HepG2 (cell line): Measurements from ENCODE around the gene SMIM22. TPM values are rescaled to one million over a fixed set of nuclear protein-coding genes. Genes with fewer than 3 reads are reported as not detected.

Source experiments
- ATAC-seq: fragments of 200-7000 bp; cut with Tn5 transposase; 3 replicates; pipeline ENCODE4 v1.9.1; 2020; ENCODE audit warnings: mild to moderate bottlenecking, moderate library complexity
- BruUV-seq: library from RNA; stranded (reverse); fragments of 400-500 nt; replicated peaks from 2 replicates; lab custom pipeline; 2021; lab: Mats Ljungman, UMichigan
- CTCF ChIA-PET: fragments of 300-600 bp; formaldehyde crosslinking; extraction: SDS; loops from one replicate; lab custom pipeline; 2021; ENCODE audit warnings: low total read pairs, inconsistent platforms, low intra/inter-chr PET ratio; lab: Yijun Ruan, JAX
- POLR2A ChIA-PET: fragments of 350-600 bp; sonication (Branson Sonifier 250); formaldehyde crosslinking; loops from one replicate; lab custom pipeline; 2020; ENCODE audit warnings: antibody characterized with exemption, inconsistent platforms; lab: Yijun Ruan, JAX
- DNase-seq: peaks from one replicate; pipeline ENCODE4 v3.0.0-alpha.2; 2015; ENCODE audit warnings: low spot score
- FAIRE-seq: peaks from 3 replicates; lab custom pipeline; 2011; peaks lifted over from hg19 to GRCh38; lab: Jason Lieb, UNC
- H2AFZ ChIP-seq: one replicate; pipeline ENCODE4 v1.6.1; 2011; ENCODE audit warnings: low read length, inconsistent platforms
- H3K27ac ChIP-seq: fragments of 300-600 bp; 3 replicates; pipeline ENCODE4 v1.8.0; 2011; ENCODE audit warnings: mixed run types, mild to moderate bottlenecking, mixed read lengths, low read length, inconsistent platforms; ENCODE audit not compliant: insufficient read depth; ENCODE audit errors: extremely low read length
- H3K27me3 ChIP-seq, 2 experiments: fragments of 200-600 bp in 1 of 2; 2 replicates in 1 of 2; 3 replicates in 1 of 2; pipeline versions ENCODE4 v1.6.0 to v1.8.0; 2011; ENCODE audit warnings: low read length in 2 of 2, mild to moderate bottlenecking in 2 of 2, moderate library complexity in 2 of 2, inconsistent platforms in 1 of 2; ENCODE audit not compliant: insufficient read depth in 2 of 2, control insufficient read depth in 1 of 2
- H3K36me3 ChIP-seq, 2 experiments: fragments of 200-600 bp in 1 of 2; replicated peaks in 1 of 2; 2 replicates in 1 of 2; 3 replicates in 1 of 2; pipeline versions ENCODE4 v1.5.1 to v1.8.0; 2011; ENCODE audit warnings: low read length in 2 of 2, inconsistent platforms in 1 of 2; ENCODE audit not compliant: insufficient read depth in 2 of 2, control insufficient read depth in 1 of 2
- H3K4me1 ChIP-seq: 2 replicates; pipeline ENCODE4 v1.5.1; 2012; ENCODE audit warnings: low read length, inconsistent platforms; ENCODE audit not compliant: insufficient read depth
- H3K4me2 ChIP-seq: 2 replicates; pipeline ENCODE4 v1.6.0; 2011; ENCODE audit warnings: low read depth, low read length, inconsistent platforms
- H3K4me3 ChIP-seq, 3 experiments: fragments of 200-600 bp in 1 of 3; sonication (generic), shearing (Covaris generic) in 1 of 3; replicated peaks in 1 of 3; 2 replicates each; pipeline ENCODE4 v1.5.1; 2011 to 2016; ENCODE audit warnings: low read length in 3 of 3, inconsistent platforms in 2 of 3, low read depth in 2 of 3, mild to moderate bottlenecking in 2 of 3, control low read depth in 1 of 3, mixed read lengths in 1 of 3; ENCODE audit not compliant: insufficient read depth in 1 of 3
- H3K79me2 ChIP-seq: one replicate; pipeline ENCODE4 v1.6.1; 2011; ENCODE audit warnings: low read length, inconsistent platforms; ENCODE audit not compliant: insufficient read depth
- H3K9ac ChIP-seq: 2 replicates; pipeline ENCODE4 v1.6.0; 2011; ENCODE audit warnings: mild to moderate bottlenecking, low read depth, low read length, inconsistent platforms; ENCODE audit not compliant: insufficient read depth
- H3K9me3 ChIP-seq: 2 replicates; pipeline ENCODE4 v1.5.1; 2012; ENCODE audit warnings: mild to moderate bottlenecking, low read length
- H4K20me1 ChIP-seq: 2 replicates; pipeline ENCODE4 v1.6.0; 2011; ENCODE audit warnings: inconsistent platforms, mild to moderate bottlenecking, low read length, moderate library complexity; ENCODE audit not compliant: insufficient read depth
- ARNT ChIP-seq: fragments of 450-650 bp; IDR thresholded peaks from 2 replicates; pipeline ENCODE4 v1.6.1; 2017
- DMAP1 ChIP-seq: IDR thresholded peaks from 2 replicates; pipeline ENCODE4 v1.6.1; 2016
- ETV5 ChIP-seq: IDR thresholded peaks from 2 replicates; pipeline ENCODE4 v1.6.1; 2018; ENCODE audit warnings: missing biosample characterization, missing genetic modification reagents, inconsistent platforms, borderline replicate concordance
- GABPB1 ChIP-seq: IDR thresholded peaks from 2 replicates; pipeline ENCODE4 v1.6.1; 2016; ENCODE audit warnings: mild to moderate bottlenecking, missing genetic modification reagents, moderate library complexity, missing compliant biosample characterization
- HDAC1 ChIP-seq: sonication (generic); formaldehyde crosslinking; IDR thresholded peaks from 2 replicates; pipeline ENCODE4 v1.5.1; 2020; ENCODE audit warnings: mild to moderate bottlenecking, missing genetic modification reagents
- KDM5A ChIP-seq: fragments of 200-600 bp; sonication (generic); IDR thresholded peaks from 2 replicates; pipeline ENCODE4 v1.7.0; 2018; ENCODE audit warnings: antibody characterized with exemption, mild to moderate bottlenecking, low read length, borderline replicate concordance
- PRMT3 ChIP-seq: sonication (generic); formaldehyde crosslinking; IDR thresholded peaks from 2 replicates; pipeline ENCODE4 v1.8.1; 2022; ENCODE audit warnings: low read depth, mild to moderate bottlenecking, moderate library complexity, missing genetic modification reagents, borderline replicate concordance
- RARG ChIP-seq: sonication (generic); formaldehyde crosslinking; IDR thresholded peaks from 2 replicates; pipeline ENCODE4 v1.4.0; 2020; ENCODE audit warnings: low read depth, mild to moderate bottlenecking, missing genetic modification reagents
- SP2 ChIP-seq: sonication (generic); formaldehyde crosslinking; IDR thresholded peaks from 2 replicates; pipeline ENCODE4 v1.5.1; 2020; ENCODE audit warnings: mild to moderate bottlenecking, missing genetic modification reagents
- SRF ChIP-seq: IDR thresholded peaks from 2 replicates; pipeline ENCODE4 v1.6.1; 2011; ENCODE audit warnings: mild to moderate bottlenecking, low read depth, low read length, moderate library complexity
- STAT5B ChIP-seq: sonication (generic); formaldehyde crosslinking; IDR thresholded peaks from 2 replicates; pipeline ENCODE4 v1.4.0; 2020; ENCODE audit warnings: missing genetic modification reagents
- ZFP82 ChIP-seq: sonication (generic); formaldehyde crosslinking; IDR thresholded peaks from 2 replicates; pipeline ENCODE4 v1.5.1; 2020; ENCODE audit warnings: mild to moderate bottlenecking, missing genetic modification reagents, borderline replicate concordance
- ZMAT3 ChIP-seq: sonication (generic); formaldehyde crosslinking; conservative IDR thresholded peaks from 2 replicates; pipeline ENCODE4 v1.7.0; 2021; ENCODE audit warnings: missing genetic modification reagents
- ZNF44 ChIP-seq: sonication (generic); formaldehyde crosslinking; IDR thresholded peaks from 2 replicates; pipeline ENCODE4 v1.5.1; 2020; ENCODE audit warnings: mild to moderate bottlenecking, missing genetic modification reagents
- ZNF546 ChIP-seq: sonication (generic); formaldehyde crosslinking; conservative IDR thresholded peaks from 2 replicates; pipeline ENCODE4 v1.8.1; 2023; ENCODE audit warnings: mild to moderate bottlenecking, missing genetic modification reagents
- ZNF766 ChIP-seq: sonication (generic); formaldehyde crosslinking; IDR thresholded peaks from 2 replicates; pipeline ENCODE4 v1.5.0; 2020; ENCODE audit warnings: missing genetic modification reagents, borderline replicate concordance
- ZNF816 ChIP-seq: sonication (generic); formaldehyde crosslinking; IDR thresholded peaks from 2 replicates; pipeline ENCODE4 v1.8.0; 2022; ENCODE audit warnings: missing genetic modification reagents, mild to moderate bottlenecking, borderline replicate concordance
- WGBS: methylation state at CpG from one replicate; pipeline ENCODE4 v1.1.6; 2017; ENCODE audit warnings: low lambda C conversion rate; 5-methylcytosine and 5-hydroxymethylcytosine counted together
- in situ Hi-C: cut with HindIII; loops from 2 replicates; pipeline ENCODE4 v1.10.0; 2017; ENCODE audit warnings: low pct_unique_long_range_greater_than_20kb; ENCODE audit not compliant: extremely low pct_ligation_motif_present
- intact Hi-C: fragments of 100-400 bp; cut with micrococcal nuclease; formaldehyde crosslinking; loops from one replicate; pipeline ENCODE4 v1.10.0; 2022; ENCODE audit not compliant: unreplicated experiment
- polyA plus RNA-seq, 8 experiments: library from polyadenylated mRNA; depleted of rRNA in 3 of 8; stranded (reverse) in 7 of 8; unstranded in 1 of 8; fragments of >200 nt; fragmentation: Illumina TruSeq in 4 of 8; extraction: Trizol in 4 of 8; gene quantifications; 2 replicates each; pipeline versions ENCODE4 v1.2.1 to v1.2.3, GENCODE V29; 2011 to 2016; ENCODE audit warnings: low read depth in 4 of 8, missing spikeins in 1 of 8, mixed read lengths in 1 of 8; ENCODE audit not compliant: insufficient read depth in 1 of 8
- total RNA-seq, 5 experiments: library from RNA; depleted of rRNA; stranded (reverse); fragments of >200 nt; fragmentation: Illumina TruSeq; extraction: Trizol; gene quantifications; 2 replicates each; pipeline ENCODE4 v1.2.3, GENCODE V29; 2016; ENCODE audit warnings: low read depth in 1 of 5
- TF ChIP-seq, protein P1 (sequence below): sonication (generic); formaldehyde crosslinking; IDR thresholded peaks from 2 replicates; pipeline ENCODE4 v1.5.1; 2020; ENCODE audit warnings: missing genetic modification reagents, mild to moderate bottlenecking, borderline replicate concordance
- TF ChIP-seq, protein P2 (sequence below): sonication (generic); formaldehyde crosslinking; IDR thresholded peaks from 2 replicates; pipeline ENCODE4 v1.5.0; 2020; ENCODE audit warnings: mild to moderate bottlenecking, missing genetic modification reagents
- TF ChIP-seq, protein P3 (sequence below): sonication (generic); formaldehyde crosslinking; IDR thresholded peaks from 2 replicates; pipeline ENCODE4 v1.5.1; 2020; ENCODE audit warnings: missing genetic modification reagents, mild to moderate bottlenecking, borderline replicate concordance

Gene SMIM22
- total and polyA plus RNA-seq, 2 of the 13 experiments (the other 11 are each of a cell fraction or from before 2014, with no cell fraction given), result not detected

DNA sequence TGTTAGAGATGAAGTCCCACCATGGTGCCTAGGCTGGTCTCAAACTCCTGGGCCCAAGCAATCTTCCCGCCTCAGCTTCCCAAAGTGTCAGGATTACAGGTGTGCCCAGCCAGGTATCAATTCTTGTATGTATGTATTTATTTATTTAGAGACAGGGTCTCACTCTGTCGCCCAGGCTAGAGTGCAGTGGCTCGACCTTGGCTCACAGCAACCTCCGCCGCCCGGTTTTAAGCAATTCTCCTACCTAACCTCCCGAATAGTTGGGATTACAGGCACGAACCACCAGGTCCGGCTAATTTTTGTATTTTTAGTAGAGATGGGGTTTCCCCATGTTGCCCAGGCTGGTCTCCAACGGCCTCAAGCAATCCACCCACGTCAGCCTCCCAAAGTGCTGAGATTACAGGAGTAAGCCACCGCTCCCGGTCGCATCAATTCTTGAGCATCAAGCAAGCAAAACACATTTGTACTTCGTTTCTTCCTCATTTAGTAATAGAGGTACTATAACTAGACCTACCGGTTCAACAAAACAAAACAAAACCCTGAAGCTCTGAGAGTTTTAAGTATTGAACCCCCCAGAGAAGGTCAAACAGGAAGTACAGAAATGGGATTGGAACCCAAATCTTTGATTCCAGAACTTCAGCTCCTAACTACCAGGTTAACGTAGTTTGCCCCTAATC lies 27.2 kb upstream of the SMIM22 start:
- Histone ChIP-seq H3K4me3 (peak overlapping the region; percentile 79 to 92 (median 91)), H3K27ac (peak overlapping the region; percentile 77), H3K9me3 (no peaks in the 10 kb centered on the region), H3K4me2 (peak overlapping the region; percentile 99), H3K79me2 (peaks cover 19% of the 10 kb centered on the region), H3K9ac (peak overlapping the region; percentile 92), H4K20me1 (no peaks in the 10 kb centered on the region), H3K27me3 (no peaks in the 10 kb centered on the region; a peak in 2 of 5 replicates), H3K36me3 (peaks cover 5 to 17% of the 10 kb centered on the region in 2 experiments; a peak in 3 of 5 replicates), H2AFZ (peak overlapping the region; percentile 60), H3K4me1 (peaks cover 52% of the 10 kb centered on the region)
- no TSS peak for BruUV-seq
- POLR2A ChIA-PET, result interaction anchor here (0.8 to 3.1 kb wide), 16 partner anchors 11 to 190 kb away, joined by 3 to 40 read pairs (median 4); partner anchors contain the start of genes ANKS3, DNAAF8, PPL and ROGDI
- ATAC-seq (0 out of 3 replicates have a peak, but pooled peaks have one; percentile 3), DNase-seq (no peak), FAIRE-seq (no peak)
- 4% methylated on average over 16 of the region's 17 CpGs for WGBS
- in situ Hi-C loops, result no loop called here
- intact Hi-C loops, result loop anchor here (2.0 to 5.0 kb wide), 3 partner anchors 35 to 191 kb away; partner anchors contain the start of genes ROGDI and SEC14L5
- CTCF ChIA-PET, result no interaction called here
- TF ChIP-seq, protein P1, sequence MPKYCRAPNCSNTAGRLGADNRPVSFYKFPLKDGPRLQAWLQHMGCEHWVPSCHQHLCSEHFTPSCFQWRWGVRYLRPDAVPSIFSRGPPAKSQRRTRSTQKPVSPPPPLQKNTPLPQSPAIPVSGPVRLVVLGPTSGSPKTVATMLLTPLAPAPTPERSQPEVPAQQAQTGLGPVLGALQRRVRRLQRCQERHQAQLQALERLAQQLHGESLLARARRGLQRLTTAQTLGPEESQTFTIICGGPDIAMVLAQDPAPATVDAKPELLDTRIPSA (CRISPR knock-in tag), result 0 out of 2 replicates have a peak, but pooled peaks have one; percentile 62
- TF ChIP-seq, protein P2, sequence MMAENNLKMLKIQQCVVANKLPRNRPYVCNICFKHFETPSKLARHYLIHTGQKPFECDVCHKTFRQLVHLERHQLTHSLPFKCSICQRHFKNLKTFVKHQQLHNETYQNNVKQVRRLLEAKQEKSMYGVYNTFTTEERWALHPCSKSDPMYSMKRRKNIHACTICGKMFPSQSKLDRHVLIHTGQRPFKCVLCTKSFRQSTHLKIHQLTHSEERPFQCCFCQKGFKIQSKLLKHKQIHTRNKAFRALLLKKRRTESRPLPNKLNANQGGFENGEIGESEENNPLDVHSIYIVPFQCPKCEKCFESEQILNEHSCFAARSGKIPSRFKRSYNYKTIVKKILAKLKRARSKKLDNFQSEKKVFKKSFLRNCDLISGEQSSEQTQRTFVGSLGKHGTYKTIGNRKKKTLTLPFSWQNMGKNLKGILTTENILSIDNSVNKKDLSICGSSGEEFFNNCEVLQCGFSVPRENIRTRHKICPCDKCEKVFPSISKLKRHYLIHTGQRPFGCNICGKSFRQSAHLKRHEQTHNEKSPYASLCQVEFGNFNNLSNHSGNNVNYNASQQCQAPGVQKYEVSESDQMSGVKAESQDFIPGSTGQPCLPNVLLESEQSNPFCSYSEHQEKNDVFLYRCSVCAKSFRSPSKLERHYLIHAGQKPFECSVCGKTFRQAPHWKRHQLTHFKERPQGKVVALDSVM, result peak; percentile 13; the same call in 1 of the 2 replicates
- TF ChIP-seq SP2 (CRISPR knock-in tag) (0 out of 2 replicates have a peak, but pooled peaks have one; percentile 12), ARNT (no peak), KDM5A (peak; percentile 66; the same call in 1 of the 2 replicates), ETV5 (CRISPR knock-in tag) (no peak), STAT5B (CRISPR knock-in tag) (no peak), ZNF816 (CRISPR knock-in tag) (peak; percentile 77), HDAC1 (CRISPR knock-in tag) (no peak), GABPB1 (CRISPR knock-in tag) (no peak), DMAP1 (peak; percentile 41; the same call in 1 of the 2 replicates), ZFP82 (peak; percentile 17; the same call in 1 of the 2 replicates), ZNF766 (CRISPR knock-in tag) (no peak), ZMAT3 (CRISPR knock-in tag) (0 out of 2 replicates have a peak, but pooled peaks have one; percentile 14), ZNF44 (peak; percentile 66; the same call in 1 of the 2 replicates), ZNF546 (CRISPR knock-in tag) (no peak), PRMT3 (0 out of 2 replicates have a peak, but pooled peaks have one; percentile 56), SRF (no peak), RARG (CRISPR knock-in tag) (0 out of 2 replicates have a peak, but pooled peaks have one; percentile 53)
- TF ChIP-seq, protein P3, sequence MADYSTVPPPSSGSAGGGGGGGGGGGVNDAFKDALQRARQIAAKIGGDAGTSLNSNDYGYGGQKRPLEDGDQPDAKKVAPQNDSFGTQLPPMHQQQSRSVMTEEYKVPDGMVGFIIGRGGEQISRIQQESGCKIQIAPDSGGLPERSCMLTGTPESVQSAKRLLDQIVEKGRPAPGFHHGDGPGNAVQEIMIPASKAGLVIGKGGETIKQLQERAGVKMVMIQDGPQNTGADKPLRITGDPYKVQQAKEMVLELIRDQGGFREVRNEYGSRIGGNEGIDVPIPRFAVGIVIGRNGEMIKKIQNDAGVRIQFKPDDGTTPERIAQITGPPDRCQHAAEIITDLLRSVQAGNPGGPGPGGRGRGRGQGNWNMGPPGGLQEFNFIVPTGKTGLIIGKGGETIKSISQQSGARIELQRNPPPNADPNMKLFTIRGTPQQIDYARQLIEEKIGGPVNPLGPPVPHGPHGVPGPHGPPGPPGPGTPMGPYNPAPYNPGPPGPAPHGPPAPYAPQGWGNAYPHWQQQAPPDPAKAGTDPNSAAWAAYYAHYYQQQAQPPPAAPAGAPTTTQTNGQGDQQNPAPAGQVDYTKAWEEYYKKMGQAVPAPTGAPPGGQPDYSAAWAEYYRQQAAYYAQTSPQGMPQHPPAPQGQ (CRISPR knock-in tag), result no peak
